Heart left ventricle (tissue), 13 donors: ENCODE measurements around the gene RPS6KA2.

Experiments used
- POLR2A ChIP-seq, 2 donors: fragments of 450-650 bp; IDR thresholded peaks; one replicate each; pipeline ENCODE4 v1.6.1; 2017; ENCODE audit warnings: antibody characterized with exemption in 2 of 2, mild to moderate bottlenecking in 2 of 2, moderate library complexity in 2 of 2
- TF ChIP-seq, protein P1 (sequence below), 12 donors: fragments of 200-600 bp; sonication (generic) in 4 of 12; IDR thresholded peaks; one replicate each; pipeline versions ENCODE4 v1.5.0 to v1.8.0; 2018 to 2022; ENCODE audit warnings: antibody characterized with exemption in 12 of 12, mild to moderate bottlenecking in 5 of 12
- donor health status: ischemic (EF 13 %, LVEDD 7.1; RV severe dilation, severe dysfunction).
- donor health status: DM: no; HTN: yes; CAD: no.
- donor health status: DM: no; HTN: no; CAD: no.
- donor health status: ischemic (EF 25% LVEDD 6.9; RV normal size, moderate dysfunction).
- donor health status: ischemic (EF 25% LVEDD 5.7; RV mildly dilated, moderate dysfunction).
- donor health status: ischemic (EF 35%, LVEDD 5.7; RV mildly dilated, moderate dysfunction).
- donor health status: nonischemic (EF 11% LVEDD 7.7; RV severe dilation, severe dysfunction).
- donor health status: DM: yes; HTN: yes; CAD: no.
- donor health status: PGD.
- donor health status: ischemic (EF 29% LVEDD 5.4; RV normal size, mild dysfunction).
- donor health status: nonischemic (EF 23%, LVEDD 6.1; RV moderate dilation, normal function).

DNA sequence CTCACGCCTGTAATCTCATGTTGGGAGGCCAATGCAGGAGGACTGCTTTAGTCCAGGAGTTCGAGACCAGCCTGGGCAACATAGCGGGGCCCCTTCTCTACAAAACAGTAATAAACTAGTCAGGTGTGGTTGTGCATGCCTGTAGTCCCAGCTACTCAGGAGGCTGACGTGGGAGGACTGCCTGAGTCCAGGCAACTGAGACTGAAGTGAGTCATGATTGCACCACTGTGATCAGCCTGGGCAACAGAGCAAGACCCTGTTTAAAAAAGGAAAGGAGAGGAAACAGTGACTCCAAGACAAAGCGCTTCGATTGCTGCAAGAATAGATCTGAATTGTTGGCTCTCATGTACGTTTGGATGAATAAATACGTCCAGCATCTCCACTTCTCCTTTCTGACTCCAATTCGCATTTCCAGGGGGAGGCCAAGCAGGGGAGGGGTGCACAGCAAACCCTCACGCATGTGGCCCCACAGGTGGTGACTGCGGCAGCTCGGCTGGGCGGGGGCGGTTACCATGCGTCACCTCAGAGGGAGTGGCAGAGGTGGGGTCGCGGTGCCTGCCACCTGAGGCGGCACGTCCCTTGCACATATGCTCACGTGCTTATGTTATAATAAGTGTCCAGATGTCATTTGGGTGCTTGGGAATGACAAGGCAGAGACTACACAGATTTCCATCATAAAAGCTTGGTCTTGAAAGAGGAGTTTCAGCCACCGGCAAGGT lies 149.2 kb downstream of the RPS6KA2 start:
- TF ChIP-seq POLR2A (IDR thresholded peaks at IDR 0.05), result no peak
- TF ChIP-seq, protein P1, sequence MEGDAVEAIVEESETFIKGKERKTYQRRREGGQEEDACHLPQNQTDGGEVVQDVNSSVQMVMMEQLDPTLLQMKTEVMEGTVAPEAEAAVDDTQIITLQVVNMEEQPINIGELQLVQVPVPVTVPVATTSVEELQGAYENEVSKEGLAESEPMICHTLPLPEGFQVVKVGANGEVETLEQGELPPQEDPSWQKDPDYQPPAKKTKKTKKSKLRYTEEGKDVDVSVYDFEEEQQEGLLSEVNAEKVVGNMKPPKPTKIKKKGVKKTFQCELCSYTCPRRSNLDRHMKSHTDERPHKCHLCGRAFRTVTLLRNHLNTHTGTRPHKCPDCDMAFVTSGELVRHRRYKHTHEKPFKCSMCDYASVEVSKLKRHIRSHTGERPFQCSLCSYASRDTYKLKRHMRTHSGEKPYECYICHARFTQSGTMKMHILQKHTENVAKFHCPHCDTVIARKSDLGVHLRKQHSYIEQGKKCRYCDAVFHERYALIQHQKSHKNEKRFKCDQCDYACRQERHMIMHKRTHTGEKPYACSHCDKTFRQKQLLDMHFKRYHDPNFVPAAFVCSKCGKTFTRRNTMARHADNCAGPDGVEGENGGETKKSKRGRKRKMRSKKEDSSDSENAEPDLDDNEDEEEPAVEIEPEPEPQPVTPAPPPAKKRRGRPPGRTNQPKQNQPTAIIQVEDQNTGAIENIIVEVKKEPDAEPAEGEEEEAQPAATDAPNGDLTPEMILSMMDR (IDR thresholded peaks at IDR 0.05), result no peak
